Measurements from ENCODE around the gene NKG7.
"Not testable (repeated sequence)": the region's sequence is repeated elsewhere in the genome, so short reads cannot be mapped to it uniquely, and the experiment has no call there.

Gene NKG7

DNA sequence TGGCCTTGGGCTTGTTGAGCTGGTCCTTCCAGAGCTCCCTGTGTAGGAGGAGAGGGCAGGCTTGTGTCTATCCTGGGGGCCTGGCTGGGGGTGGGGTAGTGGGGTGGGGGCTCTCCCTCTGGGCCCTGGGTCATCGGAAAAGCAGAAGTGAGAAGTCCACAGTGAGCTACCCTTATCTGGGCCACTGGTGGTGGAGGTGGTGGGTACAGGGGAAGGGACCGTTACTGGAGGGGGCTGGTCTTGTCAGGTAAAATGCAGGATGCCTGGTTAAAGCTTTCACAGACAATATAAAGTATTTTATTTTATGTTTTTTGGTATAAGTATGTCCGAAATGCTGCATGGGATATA is 45.3 kb upstream of the NKG7 start:
- no peak overlapping the region for H3K27ac ChIP-seq (ENCODE audit: poor library complexity, severe bottlenecking)
- H3K27me3 ChIP-seq (ENCODE audit: insufficient read depth, poor library complexity, severe bottlenecking), result peaks cover 5% of the 10 kb centered on the region
- no peaks in the 10 kb centered on the region for H3K36me3 ChIP-seq (ENCODE audit: low read depth)
- ATAC-seq (ENCODE audit: low read depth), result no peak
- TF ChIP-seq, protein P1, sequence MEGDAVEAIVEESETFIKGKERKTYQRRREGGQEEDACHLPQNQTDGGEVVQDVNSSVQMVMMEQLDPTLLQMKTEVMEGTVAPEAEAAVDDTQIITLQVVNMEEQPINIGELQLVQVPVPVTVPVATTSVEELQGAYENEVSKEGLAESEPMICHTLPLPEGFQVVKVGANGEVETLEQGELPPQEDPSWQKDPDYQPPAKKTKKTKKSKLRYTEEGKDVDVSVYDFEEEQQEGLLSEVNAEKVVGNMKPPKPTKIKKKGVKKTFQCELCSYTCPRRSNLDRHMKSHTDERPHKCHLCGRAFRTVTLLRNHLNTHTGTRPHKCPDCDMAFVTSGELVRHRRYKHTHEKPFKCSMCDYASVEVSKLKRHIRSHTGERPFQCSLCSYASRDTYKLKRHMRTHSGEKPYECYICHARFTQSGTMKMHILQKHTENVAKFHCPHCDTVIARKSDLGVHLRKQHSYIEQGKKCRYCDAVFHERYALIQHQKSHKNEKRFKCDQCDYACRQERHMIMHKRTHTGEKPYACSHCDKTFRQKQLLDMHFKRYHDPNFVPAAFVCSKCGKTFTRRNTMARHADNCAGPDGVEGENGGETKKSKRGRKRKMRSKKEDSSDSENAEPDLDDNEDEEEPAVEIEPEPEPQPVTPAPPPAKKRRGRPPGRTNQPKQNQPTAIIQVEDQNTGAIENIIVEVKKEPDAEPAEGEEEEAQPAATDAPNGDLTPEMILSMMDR (IDR thresholded peaks at IDR 0.05; ENCODE audit: poor library complexity, severe bottlenecking), result no peak
- no peak overlapping the region for H3K4me3 ChIP-seq (ENCODE audit: severe bottlenecking)
- H3K9me3 ChIP-seq (ENCODE audit: severe bottlenecking), result no peaks in the 10 kb centered on the region
- DNase-seq (ENCODE audit: low spot score), result no peak
- H3K4me1 ChIP-seq (ENCODE audit: insufficient read depth, poor library complexity, severe bottlenecking), result no peaks in the 10 kb centered on the region

DNA sequence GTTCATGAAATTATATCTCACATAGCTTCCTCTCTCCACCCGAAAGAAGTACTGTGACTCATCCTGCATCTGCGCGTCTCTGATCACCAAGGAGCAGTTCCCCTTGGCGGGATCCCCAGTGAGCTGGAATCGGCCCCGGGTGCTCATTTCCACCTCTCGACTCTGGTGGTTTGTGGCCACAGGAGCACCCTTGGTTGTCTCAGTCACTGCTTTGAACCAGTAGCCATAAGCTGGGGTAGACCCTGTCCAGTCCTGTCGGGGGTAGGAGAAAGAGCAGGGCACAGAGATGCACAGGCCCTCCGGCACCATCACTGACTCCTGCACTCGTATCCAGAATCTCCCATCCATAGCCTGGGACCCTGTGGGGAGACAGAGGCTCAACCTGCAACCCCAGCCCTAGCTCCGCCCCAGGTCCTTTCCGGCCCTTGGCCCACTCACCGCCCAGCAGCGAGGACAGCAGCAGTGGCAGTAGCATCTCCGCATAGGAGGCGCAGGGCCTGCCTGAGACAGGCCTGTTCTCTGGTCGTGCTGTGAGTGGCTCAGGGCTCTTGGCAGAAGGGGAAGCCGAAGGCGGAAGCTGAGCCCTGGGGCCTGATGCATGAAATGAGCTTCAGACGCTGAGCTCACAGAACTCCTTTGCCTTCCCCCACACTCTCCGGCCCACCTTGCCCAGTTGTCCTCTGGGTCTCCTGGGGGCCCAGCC is 44.8 kb upstream of the NKG7 start, which contains the start of gene SIGLEC10:
SIGLEC10 (minus strand) TSS at position 536 of the 703 bp plus-strand sequence; CDS start at position 475, 61 bp downstream.
- Histone ChIP-seq H3K4me3 (ENCODE audit: severe bottlenecking) (no peak within 1 kb of the TSS), H3K27me3 (ENCODE audit: insufficient read depth, poor library complexity, severe bottlenecking) (peaks cover 5% of the 10 kb centered on the region), H3K9me3 (ENCODE audit: severe bottlenecking) (no peaks in the 10 kb centered on the region), H3K4me1 (ENCODE audit: insufficient read depth, poor library complexity, severe bottlenecking) (no peaks in the 10 kb centered on the region), H3K27ac (ENCODE audit: poor library complexity, severe bottlenecking) (no peak within 1 kb of the TSS), H3K36me3 (ENCODE audit: low read depth) (no peaks in the 10 kb centered on the region)
- TF ChIP-seq, protein P1 (IDR thresholded peaks at IDR 0.05; ENCODE audit: poor library complexity, severe bottlenecking), result no peak
- ATAC-seq (ENCODE audit: low read depth) (no peak; the same call in 2 of the 3 replicates), DNase-seq (ENCODE audit: low spot score) (no peak)

DNA sequence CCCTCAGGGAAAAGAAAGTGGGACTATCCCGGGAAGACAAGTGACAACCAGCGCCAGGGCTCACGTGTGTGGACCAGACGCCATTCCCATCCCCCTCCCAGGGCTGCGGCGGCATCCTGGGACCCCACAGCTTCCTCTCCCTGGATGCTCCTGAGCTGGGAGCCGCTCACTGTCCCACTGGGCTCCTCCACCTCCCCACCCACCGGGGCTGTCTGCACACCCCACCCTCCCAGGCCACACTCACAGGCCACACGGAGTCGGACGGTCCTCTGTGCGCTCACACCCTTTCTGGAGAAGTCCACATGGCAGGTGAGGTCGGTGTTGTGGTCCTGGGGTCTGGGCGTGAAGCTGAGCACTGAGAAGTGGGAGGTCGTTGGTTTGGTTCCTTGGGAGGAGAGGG is 44.0 kb upstream of the NKG7 start:
- not testable (repeated sequence) for H3K36me3 ChIP-seq (ENCODE audit: low read depth); H3K4me3 ChIP-seq (ENCODE audit: severe bottlenecking); ATAC-seq (ENCODE audit: low read depth); H3K27ac ChIP-seq (ENCODE audit: poor library complexity, severe bottlenecking); DNase-seq (ENCODE audit: low spot score); H3K4me1 ChIP-seq (ENCODE audit: insufficient read depth, poor library complexity, severe bottlenecking); H3K27me3 ChIP-seq (ENCODE audit: insufficient read depth, poor library complexity, severe bottlenecking); H3K9me3 ChIP-seq (ENCODE audit: severe bottlenecking)

DNA sequence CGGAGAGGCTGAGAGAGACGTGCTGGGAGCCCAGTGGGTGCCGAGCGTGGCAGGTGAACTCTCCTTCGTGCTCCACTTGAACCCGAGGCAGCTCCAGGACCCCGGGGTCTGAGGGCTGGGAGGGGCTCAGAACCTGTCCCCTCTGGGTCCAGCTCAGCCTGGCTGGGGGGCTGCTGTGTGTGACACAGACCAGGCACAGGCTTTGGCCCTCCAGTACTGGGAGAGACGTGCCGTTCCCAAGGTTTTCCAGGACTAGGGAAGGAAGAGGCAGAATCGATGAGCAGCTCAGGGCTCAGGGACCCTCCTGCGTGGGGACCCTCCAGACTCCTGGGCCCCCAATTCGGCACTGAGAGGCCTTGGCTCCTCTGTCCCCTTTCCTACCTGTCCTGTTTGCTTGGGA is 42.7 kb upstream of the NKG7 start:
- no peak for ATAC-seq (ENCODE audit: low read depth)
- H3K36me3 ChIP-seq (ENCODE audit: low read depth), result no peaks in the 10 kb centered on the region
- no peaks in the 10 kb centered on the region for H3K27me3 ChIP-seq (ENCODE audit: insufficient read depth, poor library complexity, severe bottlenecking)
- H3K4me3 ChIP-seq (ENCODE audit: severe bottlenecking), result no peak overlapping the region
- TF ChIP-seq, protein P1 (IDR thresholded peaks at IDR 0.05; ENCODE audit: poor library complexity, severe bottlenecking), result no peak
- H3K4me1 ChIP-seq (ENCODE audit: insufficient read depth, poor library complexity, severe bottlenecking), result no peaks in the 10 kb centered on the region
- H3K27ac ChIP-seq (ENCODE audit: poor library complexity, severe bottlenecking), result no peak overlapping the region
- no peaks in the 10 kb centered on the region for H3K9me3 ChIP-seq (ENCODE audit: severe bottlenecking)
- DNase-seq (ENCODE audit: low spot score), result no peak

DNA sequence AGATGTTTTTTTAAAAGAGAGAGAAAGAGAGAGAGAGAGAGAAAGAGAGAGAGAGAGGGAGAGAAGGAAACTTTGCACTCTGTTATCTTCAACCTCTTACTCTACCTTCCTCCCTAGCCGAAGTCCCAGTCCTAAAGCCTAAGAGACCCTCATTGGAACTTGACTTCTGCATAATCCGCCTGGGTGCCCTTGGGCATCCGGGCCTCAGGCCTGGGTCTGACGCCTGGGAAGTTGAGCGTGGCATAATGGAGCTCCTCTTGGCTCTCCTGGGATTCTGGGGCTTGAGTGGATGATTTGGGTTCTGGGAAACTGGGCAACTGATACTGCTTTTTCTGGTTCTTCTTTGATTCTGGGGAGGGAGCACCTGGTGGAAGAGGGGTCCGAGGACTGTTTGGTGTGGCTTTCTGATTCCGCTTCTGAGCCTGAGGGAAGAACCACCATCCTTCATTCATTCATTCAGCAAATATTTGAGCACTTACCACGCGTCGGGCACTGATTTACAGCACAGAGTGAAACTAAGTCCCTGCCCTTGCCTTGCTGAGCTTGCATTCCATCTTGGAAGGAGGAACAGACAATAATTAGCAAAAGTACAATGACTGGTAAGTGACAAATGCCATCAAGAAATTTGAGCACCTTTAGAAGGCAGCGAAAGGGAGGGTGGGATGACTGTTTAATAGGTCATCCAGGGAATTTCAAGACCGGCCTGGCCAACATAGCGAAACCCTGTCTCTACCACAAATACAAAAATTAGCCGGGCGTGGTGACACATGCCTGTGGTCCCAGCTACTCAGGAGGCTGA is 38.7 kb upstream of the NKG7 start:
- DNase-seq (ENCODE audit: low spot score) (no peak), ATAC-seq (ENCODE audit: low read depth) (no peak)
- Histone ChIP-seq H3K27ac (ENCODE audit: poor library complexity, severe bottlenecking) (no peak overlapping the region), H3K4me1 (ENCODE audit: insufficient read depth, poor library complexity, severe bottlenecking) (no peaks in the 10 kb centered on the region), H3K27me3 (ENCODE audit: insufficient read depth, poor library complexity, severe bottlenecking) (no peaks in the 10 kb centered on the region), H3K36me3 (ENCODE audit: low read depth) (no peaks in the 10 kb centered on the region), H3K4me3 (ENCODE audit: severe bottlenecking) (no peak overlapping the region), H3K9me3 (ENCODE audit: severe bottlenecking) (no peaks in the 10 kb centered on the region)
- TF ChIP-seq, protein P1 (IDR thresholded peaks at IDR 0.05; ENCODE audit: poor library complexity, severe bottlenecking), result no peak
